GM19397 (cell line): ENCODE measurements around the gene RAVER1.
"Not testable (repeated sequence)": the region's sequence is repeated elsewhere in the genome, so short reads cannot be mapped to it uniquely, and the experiment has no call there.

Source experiments
- ATAC-seq: cut with Tn5 transposase; IDR thresholded peaks from one replicate; pipeline ENCODE4 v1.9.1; 2021; ENCODE audit warnings: mild to moderate bottlenecking, moderate library complexity; ENCODE audit not compliant: unreplicated experiment

Gene RAVER1

DNA sequence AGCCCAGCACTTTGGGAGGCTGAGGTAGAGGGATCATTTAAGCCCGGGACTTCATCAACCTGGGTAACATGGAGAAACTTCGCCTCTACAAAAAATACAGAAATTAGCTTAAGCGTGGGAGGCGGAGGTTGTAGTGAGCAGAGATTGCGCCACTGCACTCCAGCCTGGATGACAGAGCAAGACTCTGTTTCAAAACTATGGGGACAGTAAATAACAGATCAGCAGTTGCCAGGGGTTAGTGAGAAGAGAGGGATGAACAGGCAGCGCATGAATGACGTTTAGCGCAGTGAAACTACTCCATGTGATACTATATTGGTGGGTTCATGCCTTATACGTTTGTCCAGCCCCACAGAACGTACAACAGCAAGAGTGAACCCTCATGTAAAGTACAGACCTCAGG is 13.2 kb upstream of the RAVER1 start:
- ATAC-seq = no peak

DNA sequence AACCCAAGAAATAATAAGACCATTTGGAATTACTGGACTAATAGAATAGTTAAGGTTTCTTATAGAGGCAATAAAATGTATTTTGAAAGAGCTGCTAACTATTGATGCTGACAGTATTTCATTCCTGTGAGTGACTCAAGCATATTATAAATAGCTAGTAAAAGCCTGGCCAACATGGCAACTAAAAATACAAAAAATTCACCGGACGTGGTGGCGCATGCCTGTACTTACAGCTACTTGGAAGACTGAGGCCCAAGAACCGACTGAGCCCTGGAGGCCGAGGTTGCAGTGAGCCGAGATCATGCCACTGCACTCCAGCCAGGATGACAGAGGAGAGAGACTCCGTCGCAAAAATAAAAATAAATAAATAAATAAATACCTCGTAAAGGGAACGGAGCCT is 11.5 kb upstream of the RAVER1 start:
- no peak for ATAC-seq

DNA sequence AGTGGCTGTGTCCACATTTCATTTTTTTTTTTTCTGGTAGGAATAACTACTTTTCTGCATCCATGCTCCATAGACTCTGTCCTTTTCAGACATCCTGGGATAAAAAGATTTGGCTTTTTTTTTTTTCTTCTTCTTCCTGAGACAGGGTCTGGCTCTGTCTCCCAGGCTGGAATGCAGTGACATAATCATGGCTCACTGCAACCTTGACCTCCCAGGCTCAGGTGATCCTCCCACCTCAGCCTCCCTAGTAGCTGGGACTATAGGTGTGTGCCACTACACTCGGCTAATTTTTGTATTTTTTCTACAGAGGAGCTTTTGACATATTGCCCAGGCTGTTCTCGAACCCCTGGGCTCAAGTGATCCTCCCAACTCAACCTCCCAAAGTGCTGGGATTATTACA is 10.2 kb upstream of the RAVER1 start:
- no peak for ATAC-seq

DNA sequence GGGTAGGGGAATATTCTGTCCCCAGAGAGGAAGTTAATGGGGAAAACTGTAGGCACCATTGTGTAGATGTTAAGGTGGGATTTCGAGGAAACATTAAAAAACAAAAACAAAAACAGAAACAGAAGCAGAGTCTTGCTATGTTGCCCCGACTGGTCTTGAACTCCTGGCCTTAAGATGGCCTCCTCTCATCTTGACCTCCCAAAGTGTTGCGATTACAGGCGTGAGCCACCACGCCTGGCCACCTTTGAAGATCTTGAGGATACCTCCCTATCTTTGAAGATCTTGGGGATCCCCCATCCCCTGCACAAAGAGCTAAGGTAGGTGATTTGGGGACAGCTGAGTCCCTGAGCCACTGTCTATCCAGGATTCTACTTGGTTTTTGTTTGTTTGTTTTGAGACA is 6.6 kb upstream of the RAVER1 start:
- no peak for ATAC-seq

DNA sequence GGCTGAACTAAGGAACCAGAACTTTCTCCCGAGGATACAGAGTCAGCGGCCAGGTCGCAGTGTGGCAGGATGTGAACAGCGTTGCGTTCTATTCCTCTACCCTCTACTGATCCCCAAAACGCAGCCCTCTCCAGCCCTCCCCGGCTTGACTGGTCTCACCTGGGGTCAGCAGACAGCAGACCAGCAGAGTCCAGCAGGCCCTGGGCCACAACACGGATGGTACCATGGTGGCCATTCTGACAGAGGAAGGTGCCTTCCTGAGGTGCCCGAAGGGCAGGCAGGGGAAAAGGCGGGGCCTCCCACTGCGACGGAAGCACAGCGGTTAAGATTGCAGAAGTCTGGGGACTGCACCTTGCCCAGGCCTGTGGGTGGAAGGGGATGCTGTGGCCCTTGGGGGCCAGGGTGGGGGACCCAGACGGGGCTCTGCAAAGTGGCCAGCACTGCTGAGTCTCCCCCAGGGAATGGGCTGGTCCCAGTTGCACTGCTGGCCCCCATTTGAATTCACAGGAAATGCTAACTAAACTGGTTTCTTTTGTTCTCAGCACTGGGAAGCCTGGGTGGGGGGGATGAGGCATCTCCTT is 6.1 kb upstream of the RAVER1 start, which contains the start of gene ICAM3:
ICAM3 (minus strand) TSS at position 245 of the 581 bp plus-strand sequence; CDS start at position 235, 10 bp downstream.
- no peak for ATAC-seq

DNA sequence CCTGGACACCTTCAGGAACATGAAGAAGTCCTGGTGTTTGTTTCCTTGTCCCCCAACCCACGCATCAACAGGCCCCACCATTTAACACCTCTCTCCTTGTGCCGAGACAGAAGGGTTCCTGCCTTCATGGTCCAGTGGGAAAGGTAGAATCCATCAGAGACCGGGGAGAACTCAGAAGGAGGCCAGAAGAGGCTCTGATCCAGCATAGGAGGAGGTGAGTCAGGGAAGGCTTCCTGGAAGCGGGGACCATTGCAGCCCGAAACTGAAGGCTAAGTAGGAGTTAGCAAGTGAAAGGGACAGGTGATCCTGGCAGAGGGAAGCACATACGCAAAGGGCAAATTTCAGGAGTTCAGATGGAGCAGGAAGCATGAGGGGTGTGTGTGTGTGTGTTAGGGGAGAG is 5.6 kb upstream of the RAVER1 start:
- no peak for ATAC-seq

DNA sequence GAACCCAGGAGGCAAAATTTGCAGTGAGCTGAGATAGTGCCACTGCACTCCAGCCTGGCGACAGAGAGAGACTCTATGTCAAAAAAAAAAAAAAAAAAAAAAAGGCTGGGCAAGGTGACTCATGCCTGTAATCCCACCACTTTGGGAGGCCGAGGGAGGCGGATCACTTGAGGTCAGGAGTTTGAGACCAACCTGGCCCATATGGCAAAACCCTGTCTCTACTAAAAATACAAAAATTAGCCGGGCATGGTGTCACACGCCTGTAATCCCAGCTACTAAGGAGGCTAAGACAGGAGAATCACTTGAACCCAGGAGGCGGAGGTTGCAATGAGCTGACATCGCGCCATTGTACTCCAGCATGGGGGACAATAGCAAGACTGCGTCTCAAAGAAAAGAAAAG is 3.4 kb upstream of the RAVER1 start:
- ATAC-seq = not testable (repeated sequence)

DNA sequence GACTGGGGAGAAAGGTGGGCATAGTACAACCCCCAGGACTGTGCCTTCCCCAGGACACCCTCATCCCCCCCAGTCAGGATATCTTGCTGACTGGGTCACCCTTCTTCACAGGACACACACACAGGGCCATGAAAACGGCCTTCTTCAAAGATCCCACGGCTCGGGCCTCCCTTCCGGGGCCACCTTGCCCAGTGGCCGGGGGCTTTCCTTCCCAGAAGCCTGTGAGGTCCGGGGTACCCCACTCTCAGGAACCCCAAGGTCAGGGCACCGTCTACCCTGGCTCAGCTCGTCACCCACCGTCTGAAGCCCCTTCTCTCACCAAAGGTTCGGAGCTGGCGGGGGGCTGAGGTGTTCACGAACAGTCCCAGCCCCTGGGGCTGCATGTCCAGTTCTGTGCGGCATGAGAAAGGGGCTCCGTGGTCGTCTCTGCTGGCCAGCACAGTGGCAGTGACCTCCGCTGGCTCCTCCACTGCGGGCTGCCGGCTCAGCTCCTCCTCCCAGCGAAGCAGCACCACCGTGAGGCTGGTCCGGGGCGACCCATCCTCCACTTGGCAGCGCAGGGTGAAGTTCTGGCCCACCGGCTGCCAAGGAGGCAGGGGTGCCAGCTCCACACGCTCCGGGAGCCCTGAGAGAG is 2.1 kb upstream of the RAVER1 start:
- no peak for ATAC-seq

DNA sequence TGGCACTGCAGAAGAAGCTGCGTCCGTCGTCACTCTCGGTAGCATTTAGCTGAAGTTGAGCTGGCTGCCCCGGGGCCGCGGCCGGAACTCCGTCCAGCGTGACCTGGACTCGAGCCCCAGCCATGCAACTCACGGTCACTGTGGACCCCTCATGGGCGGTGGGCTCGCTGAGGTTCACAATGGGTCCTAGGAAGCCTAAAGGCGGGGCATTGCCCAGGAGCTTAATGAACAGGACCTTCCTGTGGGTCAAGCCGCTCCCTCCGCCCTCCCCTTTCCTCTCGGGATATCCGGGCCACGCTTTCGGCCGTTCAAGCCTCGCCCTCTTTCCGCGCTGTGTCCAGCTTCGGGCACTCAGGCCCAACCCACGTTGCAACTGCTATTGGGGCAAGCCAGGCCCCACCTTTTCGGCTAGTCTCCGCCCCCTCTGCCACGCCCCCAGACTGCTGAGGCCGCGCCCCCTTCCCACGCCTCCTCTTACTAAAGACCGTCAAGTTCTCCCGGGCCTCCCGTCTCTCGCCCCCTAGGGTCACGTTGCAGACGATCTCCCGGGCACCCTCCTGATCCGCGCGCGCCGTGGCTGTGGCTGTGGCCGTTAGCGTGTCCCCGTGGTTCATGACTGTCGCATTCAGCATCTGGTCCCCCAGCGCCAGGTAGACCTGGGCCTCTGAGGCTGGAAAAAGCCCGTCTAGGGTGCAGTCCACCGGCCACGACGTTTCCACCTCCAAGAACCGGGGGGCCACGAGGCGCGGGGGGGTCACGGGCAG is 1.4 kb upstream of the RAVER1 start:
- ATAC-seq = no peak

DNA sequence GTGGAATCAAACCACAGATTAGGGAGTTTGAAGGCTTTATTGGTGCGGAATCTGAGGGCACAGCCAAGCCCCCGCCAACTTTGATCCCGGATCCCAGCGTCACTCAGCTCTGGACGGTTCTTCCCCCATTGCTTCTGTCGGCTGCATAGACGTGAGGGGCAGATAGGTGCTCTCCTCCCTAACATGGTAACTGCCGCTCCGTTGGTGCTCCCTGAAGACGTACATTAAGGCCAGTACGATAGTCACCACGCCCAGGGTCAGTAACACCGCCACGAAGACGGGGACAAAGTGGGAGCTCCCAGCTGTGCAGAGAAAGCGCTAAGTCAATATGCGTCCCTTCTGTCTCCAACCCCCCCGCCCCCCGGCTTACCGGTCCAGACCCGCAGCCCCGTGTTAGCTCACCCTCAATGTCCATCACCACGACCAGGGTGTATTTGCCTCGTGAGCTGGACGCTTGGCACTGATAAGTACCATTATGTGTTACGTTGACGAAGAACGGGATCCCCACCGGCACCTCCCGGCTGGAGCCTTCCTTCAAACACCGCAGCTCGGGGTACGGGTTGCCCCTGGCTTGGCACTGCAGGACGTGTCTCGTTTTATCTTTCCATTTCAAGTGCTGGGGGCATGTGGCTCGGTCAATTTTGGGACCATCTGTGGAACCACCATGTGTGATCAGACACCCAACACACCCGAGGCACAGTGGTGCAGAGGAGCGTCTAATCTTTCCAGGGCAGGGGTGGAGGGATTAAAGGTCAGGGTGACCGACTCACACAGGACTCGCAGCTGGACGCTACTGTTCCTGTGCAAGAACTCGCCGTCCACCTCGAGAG is 644 bp upstream of the RAVER1 start:
- ATAC-seq = no peak

DNA sequence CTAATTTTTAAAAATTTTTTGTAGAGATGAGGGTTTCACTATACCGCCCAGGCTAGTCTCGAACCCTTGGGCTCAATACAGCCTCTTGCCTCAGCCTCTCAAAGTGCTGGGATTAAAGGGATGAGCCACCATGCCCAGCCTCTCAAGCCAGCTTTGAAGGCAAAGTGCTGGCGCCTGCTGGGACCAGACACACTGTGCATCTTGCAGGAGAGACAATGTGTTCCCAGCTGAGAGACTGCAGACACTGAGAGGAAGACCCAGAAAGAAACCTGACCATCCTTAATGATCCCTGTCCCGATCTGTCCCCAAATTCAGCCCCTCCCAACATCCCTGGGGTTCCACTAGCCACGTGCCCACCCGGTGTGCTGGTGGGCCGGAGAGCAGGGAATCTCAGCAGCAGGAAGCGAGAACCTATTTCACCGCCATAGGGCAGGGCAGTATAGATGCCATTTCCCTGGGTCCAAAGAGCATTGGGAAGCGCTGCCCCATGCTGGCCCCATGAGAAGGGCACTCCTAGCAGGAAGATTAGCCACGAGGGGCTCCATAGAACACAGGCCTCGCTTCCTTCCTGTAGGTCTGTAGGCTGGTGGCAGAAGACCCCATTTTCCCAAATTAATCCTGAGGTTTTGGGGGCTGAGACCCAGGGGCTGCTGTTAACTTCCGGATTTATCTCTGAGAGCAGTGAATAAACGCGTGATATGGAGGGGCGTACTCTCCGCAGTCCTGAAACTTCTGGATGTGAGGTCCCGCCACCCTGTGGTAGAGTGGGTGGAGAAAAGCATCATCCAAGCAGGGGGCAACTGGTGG is 968 bp downstream of the RAVER1 start:
- ATAC-seq = no peak

DNA sequence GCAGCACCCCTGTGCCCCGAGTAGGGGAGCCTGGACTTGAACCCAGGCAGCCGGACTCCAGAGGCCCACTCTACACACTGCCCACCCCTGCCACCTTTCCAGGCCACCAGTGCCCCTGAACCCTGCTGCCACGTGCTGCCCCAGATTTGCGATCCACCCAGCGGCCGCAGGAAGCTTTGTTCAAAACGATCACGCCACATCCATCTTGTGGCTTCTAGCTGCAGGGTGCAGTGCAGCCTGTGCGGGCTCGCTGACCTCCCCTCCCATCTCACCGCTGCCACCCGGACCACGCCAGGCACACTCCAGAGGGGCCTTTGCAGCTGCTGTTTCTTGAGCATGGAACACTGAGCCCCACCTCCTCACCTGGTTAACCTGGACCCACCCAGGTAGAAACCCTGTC is 3.8 kb downstream of the RAVER1 start:
- ATAC-seq = no peak

DNA sequence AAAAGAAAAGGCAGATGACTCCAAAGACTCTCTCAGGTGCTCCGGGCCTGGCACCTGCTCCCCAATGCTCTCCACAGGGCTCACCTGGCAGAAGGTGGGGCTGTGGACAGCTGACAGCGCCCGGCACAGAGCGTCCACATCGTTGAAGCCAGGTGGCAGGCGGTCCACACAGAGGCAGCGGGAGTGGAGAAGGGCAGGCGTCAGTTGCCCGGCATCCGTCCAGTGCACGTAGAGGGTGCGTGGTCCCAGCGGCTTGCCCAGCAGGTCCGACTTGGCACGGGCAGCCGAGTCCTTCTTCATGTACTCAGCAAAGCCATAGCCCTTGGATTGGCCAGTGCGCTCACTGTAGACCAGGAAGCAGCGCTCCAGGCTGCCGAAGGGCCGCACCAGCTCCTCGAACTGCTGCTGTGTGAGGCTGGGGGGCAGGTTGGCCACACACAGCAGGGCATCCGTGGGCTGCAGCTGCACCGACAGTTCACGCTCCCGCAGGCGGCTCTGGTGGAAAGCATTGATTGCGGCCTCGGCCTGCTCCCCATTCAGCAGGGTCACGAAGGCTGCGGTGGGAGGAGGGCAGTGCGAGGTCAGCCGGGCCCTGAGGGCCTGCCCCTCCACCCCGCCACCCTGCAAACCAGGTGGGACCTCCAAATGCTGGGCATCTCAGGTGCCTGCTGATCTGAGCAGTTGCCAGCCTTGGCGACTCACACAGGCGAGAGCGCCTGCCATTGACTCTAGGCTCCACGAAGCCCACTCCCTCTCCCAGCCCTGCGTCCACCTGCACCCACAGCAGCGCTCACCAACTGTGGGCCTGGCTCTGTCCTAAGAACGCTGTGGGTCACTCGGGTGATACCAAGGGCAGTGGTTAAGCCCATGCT is 4.5 kb downstream of the RAVER1 start:
- ATAC-seq = no peak

DNA sequence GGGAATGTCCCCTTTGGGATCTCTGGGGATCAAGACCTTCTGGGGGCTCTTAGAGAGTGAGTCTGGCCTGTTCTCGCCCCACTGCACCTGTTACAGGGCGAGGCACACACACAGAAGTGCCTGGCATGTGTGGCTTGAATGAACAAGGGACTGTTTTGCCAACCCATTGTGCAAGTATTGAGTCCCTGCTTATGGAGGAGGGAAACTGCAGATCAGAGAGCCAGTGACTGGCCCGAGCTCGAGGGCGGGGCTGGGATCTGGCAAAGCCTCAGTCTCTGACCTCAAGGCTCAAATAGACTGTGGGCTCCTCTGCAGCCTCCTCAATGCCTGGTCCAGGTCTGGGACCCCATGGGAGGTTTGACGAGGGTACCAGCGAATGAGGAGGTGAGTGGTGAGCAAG is 5.5 kb downstream of the RAVER1 start:
- ATAC-seq = no peak

DNA sequence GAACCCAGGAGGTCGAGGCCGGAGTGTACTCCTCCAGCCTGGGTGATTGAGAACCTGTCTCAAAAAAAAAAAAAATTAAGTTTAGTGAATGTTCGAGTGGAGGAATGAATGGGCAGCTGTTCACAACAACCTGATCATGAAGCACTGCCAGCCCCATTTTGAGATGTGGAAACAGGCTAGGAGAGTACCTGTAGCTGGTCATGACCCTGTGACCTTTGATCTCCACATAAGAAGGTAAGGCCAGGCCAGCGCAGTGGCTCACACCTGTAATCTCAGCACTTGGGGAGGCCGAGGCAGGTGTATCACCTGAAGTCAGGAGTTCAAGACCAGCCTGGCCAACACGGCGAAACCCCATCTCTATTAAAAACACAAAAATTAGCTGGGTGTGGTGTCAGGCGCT is 7.6 kb downstream of the RAVER1 start:
- no peak for ATAC-seq

DNA sequence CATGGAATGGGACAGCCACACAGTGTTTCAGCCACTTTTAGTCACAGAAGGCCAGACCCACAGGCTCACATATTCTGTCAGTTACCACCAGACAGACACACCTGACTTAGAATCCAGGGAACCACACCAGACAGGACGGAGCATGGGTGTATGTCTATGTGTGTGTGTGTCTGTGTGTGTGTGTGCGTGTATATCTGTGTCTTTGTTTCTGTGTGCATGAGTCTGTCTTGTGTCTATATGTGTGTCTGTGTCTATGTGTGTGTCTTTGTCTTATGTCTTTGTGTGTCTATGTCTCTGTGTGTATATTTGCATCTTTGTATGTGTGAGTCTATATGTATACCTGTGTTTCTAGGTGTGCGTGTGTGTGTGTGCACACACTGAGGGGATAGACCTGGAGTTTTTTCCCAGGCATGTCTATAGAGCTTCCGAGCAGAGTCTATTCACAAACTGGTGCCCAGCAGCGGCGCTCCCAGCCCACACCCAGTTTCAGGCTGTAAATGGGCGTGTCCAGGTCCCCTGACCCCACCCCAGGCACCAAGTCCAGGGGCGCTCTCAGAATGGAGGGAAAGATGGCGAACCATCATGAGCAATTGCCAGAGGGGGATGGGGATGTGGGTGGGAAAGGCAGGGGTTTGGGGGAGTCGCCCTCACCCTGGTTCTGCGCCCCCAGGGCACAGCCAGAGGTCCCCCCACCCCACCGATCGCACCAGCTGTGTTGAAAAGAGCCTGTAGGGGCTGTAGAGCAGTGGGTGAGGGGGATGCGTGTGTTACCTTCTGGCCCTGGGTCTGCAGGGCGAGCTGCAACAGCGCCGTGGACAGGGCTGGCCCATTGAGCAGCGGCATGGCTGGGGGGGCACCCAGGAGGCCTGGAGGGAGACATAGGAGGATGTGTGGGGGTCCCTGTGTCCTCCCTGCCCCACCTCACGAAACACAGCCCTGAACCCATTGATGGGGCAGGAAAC is 11.2 kb downstream of the RAVER1 start:
- ATAC-seq = no peak

DNA sequence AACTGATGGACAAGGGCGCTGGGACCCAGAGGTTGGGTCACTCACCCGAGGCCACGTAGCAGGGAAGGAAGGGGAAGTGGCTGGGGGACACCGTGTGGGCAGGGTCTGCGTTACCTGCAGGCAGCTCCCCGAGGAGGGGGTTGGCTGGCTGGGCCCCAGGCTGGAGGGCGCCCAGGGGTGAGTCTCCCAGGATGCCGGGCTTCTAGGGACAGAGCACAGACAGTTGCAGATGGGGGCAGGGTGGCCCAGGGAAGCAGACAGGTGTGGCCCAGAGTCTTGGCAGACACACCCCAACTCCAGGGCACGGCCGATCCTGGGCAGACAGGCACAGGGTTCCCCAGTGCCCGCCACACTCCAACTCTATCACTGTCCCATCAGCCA is 11.9 kb downstream of the RAVER1 start:
- no peak for ATAC-seq

DNA sequence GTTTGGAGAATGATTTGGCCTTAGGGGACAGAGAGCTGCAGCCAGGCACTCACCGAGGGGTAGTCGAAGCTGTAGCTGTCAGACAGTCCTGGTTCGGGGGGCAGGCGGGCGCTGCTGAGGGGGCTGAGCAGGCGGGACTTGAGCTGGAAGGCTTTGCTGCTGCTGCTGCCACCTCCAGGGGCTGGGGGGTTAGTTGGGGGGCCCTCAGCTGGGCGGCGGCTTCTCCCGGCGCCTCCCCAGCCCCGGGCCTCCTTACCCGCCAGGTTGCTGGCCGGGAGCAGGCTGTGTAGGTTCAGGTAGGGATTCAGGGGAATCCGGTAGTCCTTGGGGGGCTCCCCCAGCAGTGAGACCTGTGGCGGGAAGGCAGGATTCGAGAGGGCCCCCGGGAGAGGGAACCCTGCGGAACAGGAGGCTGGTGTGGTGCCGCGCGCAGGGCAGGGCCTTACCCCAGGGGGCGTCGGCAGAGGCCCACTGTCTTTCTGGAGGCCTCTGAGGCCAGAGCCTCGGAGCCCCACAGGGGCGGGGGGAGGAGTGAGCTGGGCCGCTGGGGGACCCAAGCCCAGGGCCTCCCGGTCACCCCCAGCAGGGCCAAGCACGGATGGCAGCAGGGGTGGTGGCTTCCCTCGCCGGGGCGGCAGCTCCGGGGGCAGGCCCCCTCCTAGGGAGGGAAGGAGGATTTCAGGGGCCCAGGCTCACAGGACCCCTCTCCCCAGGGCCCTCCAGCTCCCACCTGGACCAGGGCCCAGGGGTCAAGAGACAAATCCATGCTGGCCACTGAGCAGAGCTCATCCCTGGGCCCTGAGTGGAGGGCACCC is 12.5 kb downstream of the RAVER1 start:
- ATAC-seq = no peak
